GM06990 (cell line): ENCODE results near the gene LIPN.
A peak's percentile ranks its signal among the peaks of the same experiment; 100 is the strongest.

Experiments
- DNase-seq: peaks from one replicate; pipeline ENCODE4 v3.0.0-alpha.2; 2011; ENCODE audit not compliant: insufficient read length; ENCODE audit errors: extremely low read depth
- H3K27me3 ChIP-seq: replicated peaks from 2 replicates; pipeline ENCODE4 v1.6.0; 2011; ENCODE audit warnings: low read length; ENCODE audit not compliant: control insufficient read depth, insufficient read depth
- H3K36me3 ChIP-seq: 2 replicates; pipeline ENCODE4 v1.5.1; 2011; ENCODE audit warnings: low read length; ENCODE audit not compliant: control insufficient read depth, insufficient read depth
- H3K4me3 ChIP-seq: replicated peaks from 2 replicates; pipeline ENCODE4 v1.5.1; 2011; ENCODE audit warnings: low read depth, mild to moderate bottlenecking, control low read depth, low read length
- TF ChIP-seq, protein P1 (sequence below): IDR thresholded peaks from 2 replicates; pipeline ENCODE4 v1.5.1; 2011; ENCODE audit warnings: low read length, control low read depth, mild to moderate bottlenecking, inconsistent platforms; ENCODE audit not compliant: insufficient read depth, poor library complexity, severe bottlenecking

Gene LIPN, protein sequence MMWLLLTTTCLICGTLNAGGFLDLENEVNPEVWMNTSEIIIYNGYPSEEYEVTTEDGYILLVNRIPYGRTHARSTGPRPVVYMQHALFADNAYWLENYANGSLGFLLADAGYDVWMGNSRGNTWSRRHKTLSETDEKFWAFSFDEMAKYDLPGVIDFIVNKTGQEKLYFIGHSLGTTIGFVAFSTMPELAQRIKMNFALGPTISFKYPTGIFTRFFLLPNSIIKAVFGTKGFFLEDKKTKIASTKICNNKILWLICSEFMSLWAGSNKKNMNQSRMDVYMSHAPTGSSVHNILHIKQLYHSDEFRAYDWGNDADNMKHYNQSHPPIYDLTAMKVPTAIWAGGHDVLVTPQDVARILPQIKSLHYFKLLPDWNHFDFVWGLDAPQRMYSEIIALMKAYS

DNA sequence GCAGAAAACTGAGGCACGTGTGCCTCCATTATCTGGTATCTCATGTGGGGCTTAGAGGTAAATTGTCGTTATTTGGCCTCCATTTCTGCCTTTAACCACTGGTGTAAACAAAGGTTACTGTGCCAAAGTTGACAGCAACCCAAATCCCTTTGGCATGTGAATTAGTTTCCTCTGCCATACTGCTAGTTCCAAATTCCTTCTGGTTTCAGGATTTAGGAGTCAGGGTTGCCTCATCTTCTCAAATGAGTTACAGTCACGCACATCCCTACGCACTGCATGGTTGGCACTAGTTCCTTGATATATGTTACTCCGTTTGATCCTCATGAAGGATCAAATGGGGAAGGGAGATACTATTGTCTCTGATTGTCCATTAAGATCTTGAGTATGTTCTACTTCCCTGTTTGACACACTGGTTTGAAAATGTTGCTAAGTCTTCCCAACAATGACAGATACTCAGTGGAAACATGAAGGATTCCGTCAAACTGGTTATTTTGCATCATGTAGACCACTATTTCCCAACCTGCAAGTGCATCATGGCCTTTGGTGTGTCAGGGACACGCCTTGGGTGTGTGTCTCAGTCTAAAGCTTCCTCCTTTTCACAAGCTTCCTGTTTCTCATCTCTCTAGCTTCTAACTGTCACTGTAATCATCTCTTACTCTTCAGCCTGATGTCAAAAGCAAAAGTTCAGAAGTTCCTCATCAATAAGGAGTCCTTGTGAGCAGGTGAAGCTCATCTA is at the start of gene LIPN:
LIPN (plus strand) TSS at position 655 of the 736 bp plus-strand sequence. CDS start 1,386 bp downstream, outside the sequence.
- Histone ChIP-seq H3K36me3 (no peaks in the 10 kb centered on the region), H3K27me3 (no peaks in the 10 kb centered on the region), H3K4me3 (no peak within 1 kb of the TSS)
- DNase-seq, result no peak
- TF ChIP-seq, protein P1, sequence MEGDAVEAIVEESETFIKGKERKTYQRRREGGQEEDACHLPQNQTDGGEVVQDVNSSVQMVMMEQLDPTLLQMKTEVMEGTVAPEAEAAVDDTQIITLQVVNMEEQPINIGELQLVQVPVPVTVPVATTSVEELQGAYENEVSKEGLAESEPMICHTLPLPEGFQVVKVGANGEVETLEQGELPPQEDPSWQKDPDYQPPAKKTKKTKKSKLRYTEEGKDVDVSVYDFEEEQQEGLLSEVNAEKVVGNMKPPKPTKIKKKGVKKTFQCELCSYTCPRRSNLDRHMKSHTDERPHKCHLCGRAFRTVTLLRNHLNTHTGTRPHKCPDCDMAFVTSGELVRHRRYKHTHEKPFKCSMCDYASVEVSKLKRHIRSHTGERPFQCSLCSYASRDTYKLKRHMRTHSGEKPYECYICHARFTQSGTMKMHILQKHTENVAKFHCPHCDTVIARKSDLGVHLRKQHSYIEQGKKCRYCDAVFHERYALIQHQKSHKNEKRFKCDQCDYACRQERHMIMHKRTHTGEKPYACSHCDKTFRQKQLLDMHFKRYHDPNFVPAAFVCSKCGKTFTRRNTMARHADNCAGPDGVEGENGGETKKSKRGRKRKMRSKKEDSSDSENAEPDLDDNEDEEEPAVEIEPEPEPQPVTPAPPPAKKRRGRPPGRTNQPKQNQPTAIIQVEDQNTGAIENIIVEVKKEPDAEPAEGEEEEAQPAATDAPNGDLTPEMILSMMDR, result no peak

DNA sequence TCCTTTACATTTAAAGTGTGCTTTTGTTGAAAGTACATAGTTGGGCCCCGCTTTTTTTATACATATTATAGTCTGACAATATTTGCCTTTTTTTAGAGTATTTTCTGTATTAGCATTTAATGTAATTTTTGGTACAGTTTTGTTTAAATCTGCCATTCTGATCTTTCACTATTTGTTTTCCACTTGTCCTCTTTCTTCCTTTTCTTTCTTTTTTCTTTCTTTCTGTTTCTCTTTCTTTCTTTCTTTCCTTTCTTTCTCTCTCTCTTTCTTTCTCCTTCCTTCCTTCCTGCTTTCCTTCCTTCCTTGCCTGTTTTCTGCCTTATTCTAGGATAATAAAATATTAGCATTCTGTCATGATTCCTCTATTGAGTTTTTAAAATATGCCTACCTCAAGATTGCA is 44.3 kb upstream of the LIPN start:
- TF ChIP-seq, protein P1, result no peak
- Histone ChIP-seq H3K36me3 (no peaks in the 10 kb centered on the region), H3K4me3 (no peak overlapping the region), H3K27me3 (no peaks in the 10 kb centered on the region)
- no peak for DNase-seq

DNA sequence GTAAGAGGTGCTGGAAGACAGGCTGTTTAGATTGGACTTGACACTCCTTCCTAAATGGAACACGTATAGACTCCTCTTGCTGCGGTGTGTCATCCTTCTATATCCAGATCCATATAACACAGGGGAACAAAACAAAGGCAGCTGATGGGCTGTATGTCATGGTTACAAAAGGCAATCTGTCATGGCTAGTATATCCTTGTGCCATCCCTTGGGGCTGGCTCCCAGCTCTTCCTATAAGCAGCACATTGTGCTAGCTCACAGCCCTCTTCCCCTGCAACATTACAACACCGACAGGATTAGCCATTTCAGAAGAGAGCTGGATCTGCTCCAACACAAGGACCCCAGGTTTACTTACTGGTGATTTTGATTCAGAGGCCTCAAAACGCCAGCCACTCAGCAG is 38.4 kb upstream of the LIPN start:
- no peak overlapping the region for H3K4me3 ChIP-seq
- H3K36me3 ChIP-seq, result no peaks in the 10 kb centered on the region
- no peaks in the 10 kb centered on the region for H3K27me3 ChIP-seq
- TF ChIP-seq, protein P1, result no peak
- no peak for DNase-seq

DNA sequence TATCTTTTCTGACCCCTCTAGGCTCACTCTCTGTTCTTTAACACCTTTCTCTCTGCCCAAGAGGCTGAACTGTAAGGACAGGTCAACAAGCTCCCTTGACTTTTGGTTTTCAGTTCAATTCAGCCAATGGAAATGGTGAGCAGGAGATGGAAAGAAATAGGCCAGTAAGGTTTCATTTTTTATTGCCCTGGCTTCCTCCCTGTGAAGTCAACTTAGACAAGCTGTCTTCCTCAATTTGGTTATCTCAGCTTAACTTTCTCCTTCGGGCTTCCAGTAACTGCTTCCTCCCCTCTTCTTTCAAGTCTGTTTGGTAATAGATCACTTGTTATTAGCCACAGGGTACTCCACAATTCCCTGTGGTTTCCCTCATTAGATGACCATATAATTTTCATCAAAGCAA is 34.0 kb upstream of the LIPN start:
- no peak for DNase-seq
- H3K4me3 ChIP-seq, result no peak overlapping the region
- no peaks in the 10 kb centered on the region for H3K27me3 ChIP-seq
- H3K36me3 ChIP-seq, result no peaks in the 10 kb centered on the region
- TF ChIP-seq, protein P1, result no peak

DNA sequence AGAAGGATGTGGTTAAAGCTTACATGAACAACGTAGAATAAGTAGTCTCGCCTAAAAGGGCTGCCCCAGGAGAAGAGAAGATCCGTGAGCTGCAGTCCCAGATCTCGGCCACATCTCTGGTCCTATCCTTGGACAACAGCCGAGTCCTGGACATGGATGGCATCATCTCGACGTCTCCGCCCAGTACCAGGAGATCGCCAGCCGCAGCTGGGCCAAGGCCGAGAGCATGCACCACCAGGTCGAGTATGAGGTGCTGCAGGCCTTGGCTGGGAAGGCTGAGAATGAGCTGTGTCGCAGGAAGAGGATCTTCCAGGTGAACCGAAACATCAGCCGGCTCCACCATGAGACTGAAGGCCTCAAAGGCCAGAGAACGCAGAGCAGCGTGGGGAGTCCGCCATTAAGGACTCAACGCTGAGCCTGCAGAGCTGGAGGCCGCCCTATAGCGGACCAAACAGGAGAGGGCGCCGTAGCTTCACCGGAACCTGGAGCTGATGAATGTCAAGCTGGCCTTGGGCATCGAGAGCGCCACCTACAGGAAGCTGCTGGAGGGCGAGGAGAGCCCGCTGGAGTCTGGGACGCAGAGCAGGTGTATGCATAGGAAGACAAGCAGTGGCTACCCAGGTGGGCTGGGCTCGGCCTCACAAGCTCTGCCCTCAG is 31.6 kb upstream of the LIPN start:
- Histone ChIP-seq H3K27me3 (no peaks in the 10 kb centered on the region), H3K4me3 (no peak overlapping the region), H3K36me3 (no peaks in the 10 kb centered on the region)
- TF ChIP-seq, protein P1, result peak; percentile 60
- DNase-seq, result peak; percentile 27
